HG02938 (cell line): Measurements from ENCODE around the gene MLXIP.
"Not testable (repeated sequence)": the region's sequence is repeated elsewhere in the genome, so short reads cannot be mapped to it uniquely, and the experiment has no call there.

Experiments
- ATAC-seq: cut with Tn5 transposase; IDR thresholded peaks from one replicate; pipeline ENCODE4 v1.9.1; 2021; ENCODE audit warnings: mild to moderate bottlenecking, moderate library complexity; ENCODE audit not compliant: unreplicated experiment

MLXIP gene

DNA sequence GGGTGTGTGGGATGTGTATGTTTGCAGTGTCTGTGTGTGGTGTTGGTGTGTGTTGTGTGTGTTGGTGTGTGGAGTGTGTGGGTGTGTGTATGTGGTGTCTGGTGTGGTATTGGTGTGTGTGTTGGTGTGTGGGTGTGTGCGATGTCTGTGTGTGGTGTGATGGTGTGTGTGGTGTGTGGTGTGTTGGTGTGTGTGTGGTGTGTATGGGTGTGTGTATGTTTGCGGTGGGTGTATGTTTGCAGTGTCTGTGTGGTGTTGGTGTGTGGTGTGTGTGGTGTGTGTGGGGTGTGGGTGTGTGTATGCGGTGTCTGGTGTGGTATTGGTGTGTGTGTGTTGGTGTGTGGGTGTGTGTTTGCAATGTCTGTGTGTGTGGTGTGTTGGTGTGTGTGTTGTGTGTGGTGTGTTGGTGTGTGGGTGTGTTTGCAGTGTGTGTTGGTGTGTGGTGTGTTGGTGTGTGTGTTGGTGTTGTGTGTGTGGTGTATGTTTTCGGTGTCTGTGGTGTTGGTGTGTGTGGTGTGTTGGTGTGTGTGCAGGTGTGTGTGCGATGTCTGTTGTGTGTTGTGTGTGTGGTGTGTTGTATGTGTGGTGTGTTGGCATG, 15.7 kb downstream of the MLXIP start:
- ATAC-seq = no peak

GRCh38 chr12:122094735-122095631, 16.4 kb downstream of the MLXIP start:
- no peak for ATAC-seq

GRCh38 chr12:122096014-122096413, 17.5 kb downstream of the MLXIP start:
- ATAC-seq = no peak

DNA sequence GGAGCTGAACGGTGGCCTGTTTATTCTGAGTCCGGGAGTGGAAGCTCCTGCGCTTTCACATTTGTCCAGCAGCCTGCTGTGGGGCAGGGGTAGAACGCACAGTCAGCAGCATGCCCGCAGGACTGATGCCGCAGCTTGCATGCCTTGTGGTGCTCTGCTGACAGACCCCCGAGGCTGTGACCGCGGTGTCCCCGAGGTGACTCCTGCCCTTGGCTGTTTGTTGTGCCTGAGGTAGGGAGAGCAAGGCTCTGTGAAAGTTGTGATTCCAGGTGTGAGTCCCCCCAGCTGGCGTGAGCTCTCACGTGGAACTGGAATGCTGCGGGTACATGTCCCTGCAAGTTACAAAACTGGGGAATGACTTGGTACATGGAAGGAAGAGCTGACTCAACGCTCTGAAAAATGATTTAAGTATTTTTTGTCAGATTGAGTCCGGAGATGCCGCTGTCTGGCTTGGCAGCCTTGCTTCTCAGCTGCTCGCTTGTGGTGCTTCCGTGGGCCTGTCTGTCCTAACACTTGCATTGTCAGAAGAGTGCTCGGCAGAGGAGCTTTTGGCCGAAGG, 18.1 kb downstream of the MLXIP start:
- no peak for ATAC-seq

- ATAC-seq = no peak
These were observed 19.0 kb downstream of the MLXIP start for GRCh38 chr12:122097584-122097926.

DNA sequence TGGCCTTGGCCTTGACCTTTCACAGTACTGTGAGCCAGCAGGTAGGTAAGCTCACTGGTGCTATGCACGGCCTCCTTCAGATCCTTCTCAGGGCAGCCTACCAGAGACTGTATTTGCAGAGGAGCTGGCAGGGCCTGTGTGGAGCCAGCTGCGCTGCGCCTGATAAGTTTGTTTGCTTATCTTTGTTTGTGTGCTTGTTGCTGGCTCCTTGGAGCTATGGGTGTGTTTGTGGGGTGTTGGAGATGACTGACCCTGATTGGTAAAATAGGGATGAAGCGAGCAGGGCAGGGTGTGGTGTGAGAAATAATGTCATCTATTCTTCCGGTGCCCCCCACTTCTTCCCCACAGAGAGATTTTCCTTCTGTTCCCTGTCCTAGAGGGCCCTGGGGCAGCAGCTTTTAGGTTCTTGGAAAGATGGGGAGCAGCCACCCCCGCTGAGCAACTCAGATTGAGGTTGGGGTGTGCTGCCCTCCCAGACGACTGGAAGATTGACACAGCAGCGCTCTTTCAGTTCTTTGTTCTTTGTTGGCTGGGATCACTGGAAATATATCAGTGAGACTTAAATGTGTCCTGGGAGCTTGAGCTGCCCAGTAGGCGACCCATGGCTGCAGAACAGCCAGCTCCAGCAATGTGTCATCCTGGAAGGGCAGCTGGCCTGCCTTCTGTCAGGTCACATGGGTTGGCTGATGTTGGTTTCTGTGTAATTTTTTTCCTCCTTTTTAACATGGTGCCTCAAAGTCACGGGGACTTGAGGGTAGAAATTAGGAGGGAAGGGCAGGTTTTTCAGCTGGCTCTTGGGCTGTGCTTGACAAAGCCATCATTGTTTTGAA, 19.6 kb downstream of the MLXIP start:
- no peak for ATAC-seq

DNA sequence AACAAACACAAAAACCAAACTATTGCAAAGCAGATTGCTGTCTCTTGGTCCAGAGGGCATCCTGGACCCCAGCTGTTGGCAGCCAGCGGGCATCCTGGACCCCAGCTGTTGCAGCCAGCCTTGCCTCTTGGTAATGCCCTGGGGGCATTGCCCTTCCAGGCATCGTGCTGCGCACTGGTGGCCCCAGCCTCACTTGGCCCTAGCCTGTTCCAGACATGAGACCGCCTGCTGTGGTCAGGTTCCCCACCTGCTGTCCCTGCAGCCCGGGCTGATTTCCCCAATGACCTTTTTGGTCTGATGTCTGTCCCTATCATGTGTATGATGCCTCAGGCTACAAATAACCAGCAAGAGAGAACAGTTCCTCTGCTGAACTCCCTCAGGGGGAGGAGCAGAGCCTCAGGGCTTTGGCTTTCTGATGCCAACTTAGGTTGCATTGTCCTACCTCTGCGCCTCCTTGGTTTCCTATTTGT, 20.8 kb downstream of the MLXIP start:
- ATAC-seq = no peak

DNA sequence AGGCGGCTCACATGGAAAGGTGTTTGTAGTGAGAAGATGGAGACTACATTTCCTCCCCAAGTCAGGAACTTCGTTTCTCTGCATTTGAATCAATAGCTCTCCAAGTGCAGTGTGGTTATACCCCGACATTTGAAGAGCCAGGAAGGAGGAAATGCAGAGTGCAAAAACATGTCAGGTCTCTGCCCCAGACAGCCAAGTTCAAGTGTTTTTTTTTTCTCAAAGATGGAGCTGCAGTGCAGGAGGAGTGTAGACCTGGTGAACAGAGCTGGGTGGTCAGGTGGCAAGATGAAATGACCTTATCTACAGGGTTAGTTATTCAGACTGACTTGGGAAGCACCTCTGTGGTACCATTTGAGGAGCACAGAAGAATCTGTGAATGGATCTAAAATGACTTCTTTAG, 21.3 kb downstream of the MLXIP start:
- no peak for ATAC-seq

DNA sequence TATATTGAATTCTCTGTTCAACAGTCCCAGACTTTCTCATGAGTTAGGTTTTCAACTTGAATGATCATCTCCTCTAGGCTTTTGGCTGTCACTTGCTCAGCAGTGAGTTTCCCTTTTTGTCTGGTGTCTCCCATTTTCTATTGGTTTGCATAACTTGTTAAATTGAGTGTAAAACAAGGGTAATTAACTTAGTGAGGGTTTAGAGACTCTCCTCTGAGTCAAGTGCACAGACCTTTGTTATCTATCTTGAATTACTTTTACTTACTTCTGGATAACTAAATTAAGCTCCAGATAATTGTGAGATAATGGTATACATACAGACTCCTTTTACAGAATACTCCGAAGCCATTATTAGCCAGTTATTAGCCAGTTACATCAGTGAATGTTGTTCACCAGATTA, 22.0 kb downstream of the MLXIP start:
- ATAC-seq = no peak

GRCh38 chr12:122102331-122102730, 23.8 kb downstream of the MLXIP start:
- ATAC-seq = no peak

DNA sequence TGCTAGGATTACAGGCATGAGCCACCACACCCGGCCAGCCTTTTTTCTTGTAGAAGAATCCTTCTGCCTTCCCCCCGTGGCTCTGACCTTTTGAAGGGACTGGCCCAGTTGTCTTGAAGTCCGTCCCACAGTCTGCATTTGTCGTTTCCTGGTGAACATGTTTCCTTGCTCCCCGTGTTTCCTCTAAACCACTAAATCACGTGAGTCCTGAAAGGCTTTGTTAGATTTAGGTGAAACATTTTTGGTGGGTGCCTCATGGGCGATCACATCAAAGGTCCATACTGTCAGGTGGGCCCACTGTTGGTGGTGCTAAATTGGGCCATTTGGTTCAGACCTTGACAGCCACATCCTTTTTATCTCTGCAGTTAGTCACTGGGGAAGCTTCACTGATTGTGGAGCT, 26.3 kb downstream of the MLXIP start:
- no peak for ATAC-seq

DNA sequence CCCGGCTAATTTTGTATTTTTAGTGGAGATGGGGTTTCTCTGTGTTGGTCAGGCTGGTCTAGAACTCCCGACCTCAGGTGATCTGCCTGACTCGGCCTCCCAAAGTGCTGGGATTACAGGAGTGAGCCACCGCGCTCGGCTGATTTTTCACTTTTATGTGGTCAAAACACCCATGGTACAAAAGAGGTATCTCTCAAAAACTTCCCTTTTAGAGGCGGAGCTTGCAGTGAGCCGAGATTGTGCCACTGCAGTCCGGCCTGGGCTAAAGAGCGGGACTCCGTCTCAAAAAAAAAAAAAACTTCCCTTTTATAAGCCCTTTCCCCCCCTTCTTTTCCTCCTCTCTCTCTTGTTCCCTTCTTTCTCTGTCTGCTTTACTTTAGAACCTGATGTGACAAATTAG, 26.9 kb downstream of the MLXIP start:
- not testable (repeated sequence) for ATAC-seq

DNA sequence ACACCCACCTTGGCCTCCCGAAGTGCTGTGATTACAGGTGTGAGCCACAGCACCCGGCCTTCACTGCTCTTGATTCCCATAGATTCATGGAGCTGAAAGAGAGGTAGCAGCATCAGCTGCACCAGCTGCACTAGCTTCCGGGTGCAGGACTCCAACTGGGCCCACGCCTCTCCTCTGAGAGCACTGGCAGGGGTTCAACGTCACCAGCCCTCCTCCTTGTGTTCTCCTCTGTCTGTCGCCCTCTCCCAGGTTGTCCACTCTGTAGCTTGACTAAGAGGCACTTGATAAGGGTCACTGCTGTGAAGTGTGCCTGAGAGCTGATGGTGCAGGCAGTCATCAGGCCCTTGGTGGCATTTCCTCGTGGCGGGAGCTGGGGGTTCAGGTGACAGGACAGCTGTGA, 28.3 kb downstream of the MLXIP start:
- ATAC-seq = no peak

GRCh38 chr12:122107261-122107660, 28.7 kb downstream of the MLXIP start:
- ATAC-seq = no peak

- ATAC-seq = no peak
These were observed 32.6 kb downstream of the MLXIP start for GRCh38 chr12:122111089-122111641.

GRCh38 chr12:122116707-122117535, 38.4 kb downstream of the MLXIP start:
- no peak for ATAC-seq

DNA sequence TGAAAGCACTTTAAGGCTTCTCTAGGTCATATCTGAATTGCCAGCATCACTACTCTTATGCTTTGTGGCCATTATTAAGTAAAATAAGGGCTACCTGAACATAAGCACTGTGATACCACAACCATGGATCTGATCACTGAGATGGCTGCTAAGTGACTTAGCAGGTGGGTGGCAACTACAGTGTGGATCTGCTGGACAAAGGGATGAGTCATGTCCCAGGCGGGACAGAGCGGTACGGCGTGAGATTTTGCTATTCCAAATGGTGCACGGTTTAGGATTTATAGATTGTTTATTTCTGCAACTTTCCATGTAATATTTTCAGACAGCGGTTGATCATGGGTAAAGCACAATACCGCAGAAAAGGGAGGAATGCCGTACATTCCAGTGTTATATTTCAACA, 39.4 kb downstream of the MLXIP start:
- no peak for ATAC-seq

DNA sequence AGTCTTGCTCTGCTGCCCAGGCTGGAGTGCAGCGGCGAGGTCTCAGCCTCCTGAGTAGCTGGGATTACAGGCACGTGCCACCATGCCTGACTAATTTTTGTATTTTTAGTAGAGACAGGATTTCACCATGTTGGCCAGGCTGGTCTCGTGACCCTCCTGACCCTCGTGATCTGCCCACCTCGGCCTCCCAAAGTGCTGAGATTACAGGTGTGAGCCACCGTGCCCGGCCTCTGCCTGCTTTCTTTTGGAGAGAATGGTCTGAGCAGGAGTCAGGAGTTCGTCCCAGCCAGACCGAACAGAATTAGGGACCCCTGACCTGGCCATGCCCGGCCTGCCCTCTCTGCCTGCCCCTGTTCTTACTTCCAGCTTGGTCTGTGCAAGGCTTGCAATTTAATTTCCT, 42.8 kb downstream of the MLXIP start:
- not testable (repeated sequence) for ATAC-seq

DNA sequence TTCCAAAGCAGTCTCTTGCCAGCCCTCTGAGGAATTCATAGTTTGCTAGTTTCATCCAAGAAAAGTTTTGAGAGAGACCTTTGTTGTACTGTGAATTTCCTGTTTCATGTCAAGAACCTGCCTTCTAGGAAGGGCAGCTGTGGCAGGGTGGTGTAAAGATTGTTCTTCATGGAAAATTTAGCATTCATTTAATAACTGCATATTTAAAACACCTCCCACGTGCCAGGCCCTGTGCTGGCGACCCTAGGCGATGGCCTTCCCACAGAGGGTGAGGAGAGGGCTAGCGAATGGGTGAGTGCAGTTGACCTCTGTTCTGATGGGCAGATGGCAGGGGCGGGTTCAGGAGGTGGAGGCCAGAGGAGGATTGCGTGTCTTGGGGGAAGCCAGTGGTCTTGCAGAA, 43.2 kb downstream of the MLXIP start:
- ATAC-seq = no peak
